Transverse colon (tissue), 4 donors: ENCODE results near the gene AHSG. TPM values are rescaled to one million over a fixed set of nuclear protein-coding genes. Genes with fewer than 3 reads are reported as not detected.
A peak's percentile ranks its signal among the peaks of the same experiment; 100 is the strongest.

Experiments used
- DNase-seq: peaks from one replicate; pipeline ENCODE4 v3.0.0-alpha.2; 2019
- H3K27ac ChIP-seq, 4 donors: fragments of 200-600 bp; sonication (generic); 2 replicates each; pipeline ENCODE4 v1.5.1; 2016 to 2018; ENCODE audit warnings: inconsistent platforms in 4 of 4
- H3K27me3 ChIP-seq: fragments of 200-600 bp; sonication (generic); 2 replicates; pipeline ENCODE4 v1.5.1; 2017; ENCODE audit warnings: inconsistent platforms
- H3K36me3 ChIP-seq, 4 donors: fragments of 200-600 bp; sonication (generic); 2 replicates each; pipeline ENCODE4 v1.5.1; 2017 to 2019; ENCODE audit warnings: inconsistent platforms in 4 of 4
- H3K4me1 ChIP-seq, 4 donors: fragments of 200-600 bp; sonication (generic); 2 replicates each; pipeline ENCODE4 v1.5.1; 2017 to 2020; ENCODE audit warnings: inconsistent platforms in 4 of 4
- H3K4me3 ChIP-seq, 4 donors: fragments of 200-600 bp; sonication (generic); 1 replicate in 1 of 4; 2 replicates in 3 of 4; pipeline versions ENCODE4 v1.5.1 to v1.6.1; 2017 to 2019; ENCODE audit warnings: inconsistent platforms in 4 of 4
- H3K9me3 ChIP-seq, 2 donors: fragments of 200-600 bp; sonication (generic); 2 replicates each; pipeline ENCODE4 v1.5.1; 2017 to 2019; ENCODE audit warnings: inconsistent platforms in 2 of 2
- EP300 ChIP-seq: sonication (generic); formaldehyde crosslinking; IDR thresholded peaks from one replicate; pipeline ENCODE4 v1.6.1; 2017; ENCODE audit warnings: antibody characterized with exemption, low read depth
- POLR2A ChIP-seq: fragments of 450-650 bp; IDR thresholded peaks from one replicate; pipeline ENCODE4 v1.6.1; 2016; ENCODE audit warnings: antibody characterized with exemption, mild to moderate bottlenecking, moderate library complexity
- POLR2AphosphoS5 ChIP-seq, 3 donors: sonication (generic); formaldehyde crosslinking; IDR thresholded peaks; one replicate each; pipeline ENCODE4 v1.6.1; 2016; ENCODE audit warnings: antibody characterized with exemption in 3 of 3
- WGBS, 2 donors: methylation state at CpG; one replicate each; pipeline ENCODE4 v1.1.5; 2018; ENCODE audit warnings: low coverage in 1 of 2; 5-methylcytosine and 5-hydroxymethylcytosine counted together
- in situ Hi-C, 4 donors: fragments of 200-750 bp; cut with MboI; loops; one replicate each; pipeline versions ENCODE4 v1.15.0 to v1.15.1; 2017; ENCODE audit warnings: low sequenced_read_pairs in 3 of 4, low pct_ligation_motif_present in 1 of 4, low pct_unique_long_range_greater_than_20kb in 1 of 4
- intact Hi-C: fragments of 100-400 bp; cut with DNase I; formaldehyde crosslinking; loops from one replicate; pipeline ENCODE4 v1.15.1; 2023; ENCODE audit warnings: low total_unique reads
- total RNA-seq, 4 donors: library from RNA; depleted of rRNA; stranded (reverse); fragments of >200 nt; gene quantifications; one replicate each; pipeline ENCODE4 v1.1.0, GENCODE V29; 2016
- TF ChIP-seq, protein P1 (sequence below), 5 experiments: fragments of 200-600 bp in 3 of 5; fragments of 450-650 bp in 2 of 5; sonication (generic) in 3 of 5; IDR thresholded peaks; 1 replicate in 2 of 5; 2 replicates in 3 of 5; pipeline ENCODE4 v1.5.1; 2016 to 2017; ENCODE audit warnings: antibody characterized with exemption in 5 of 5, inconsistent platforms in 3 of 5, mild to moderate bottlenecking in 2 of 5, moderate library complexity in 1 of 5

The AHSG gene
- total RNA-seq, 4 donors from 2014 or later = not detected

DNA sequence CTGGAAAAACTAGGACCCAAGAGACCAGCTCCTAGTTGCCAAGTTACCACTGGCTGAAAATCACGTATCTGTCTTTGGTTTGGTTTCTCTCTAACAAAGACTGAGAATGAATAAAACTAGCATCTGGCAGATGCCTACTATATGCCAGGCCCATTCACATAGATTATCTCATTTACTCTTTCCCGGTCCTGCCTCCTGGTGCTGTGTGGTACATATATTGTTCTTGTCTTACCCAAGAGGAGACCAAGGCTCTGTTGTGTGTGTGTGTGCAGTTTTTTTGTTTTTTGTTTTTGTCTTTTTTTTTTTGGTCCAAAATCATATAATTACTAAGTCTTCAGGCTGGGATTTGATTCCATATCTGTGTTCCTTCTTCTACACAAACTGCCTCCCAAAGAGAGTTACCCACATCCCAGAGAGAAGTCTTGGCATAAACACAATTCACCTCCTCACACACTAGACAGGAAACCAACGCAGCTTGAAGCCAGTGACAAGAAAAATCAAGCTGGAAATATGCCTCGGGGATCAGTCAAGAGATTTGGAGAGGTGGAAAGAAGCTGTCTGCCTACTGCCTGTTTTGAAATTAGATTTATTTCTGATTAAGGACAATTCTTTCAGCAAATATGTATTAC, 891 bp downstream of the AHSG start:
- no peak for TF ChIP-seq POLR2A
- TF ChIP-seq, protein P1, sequence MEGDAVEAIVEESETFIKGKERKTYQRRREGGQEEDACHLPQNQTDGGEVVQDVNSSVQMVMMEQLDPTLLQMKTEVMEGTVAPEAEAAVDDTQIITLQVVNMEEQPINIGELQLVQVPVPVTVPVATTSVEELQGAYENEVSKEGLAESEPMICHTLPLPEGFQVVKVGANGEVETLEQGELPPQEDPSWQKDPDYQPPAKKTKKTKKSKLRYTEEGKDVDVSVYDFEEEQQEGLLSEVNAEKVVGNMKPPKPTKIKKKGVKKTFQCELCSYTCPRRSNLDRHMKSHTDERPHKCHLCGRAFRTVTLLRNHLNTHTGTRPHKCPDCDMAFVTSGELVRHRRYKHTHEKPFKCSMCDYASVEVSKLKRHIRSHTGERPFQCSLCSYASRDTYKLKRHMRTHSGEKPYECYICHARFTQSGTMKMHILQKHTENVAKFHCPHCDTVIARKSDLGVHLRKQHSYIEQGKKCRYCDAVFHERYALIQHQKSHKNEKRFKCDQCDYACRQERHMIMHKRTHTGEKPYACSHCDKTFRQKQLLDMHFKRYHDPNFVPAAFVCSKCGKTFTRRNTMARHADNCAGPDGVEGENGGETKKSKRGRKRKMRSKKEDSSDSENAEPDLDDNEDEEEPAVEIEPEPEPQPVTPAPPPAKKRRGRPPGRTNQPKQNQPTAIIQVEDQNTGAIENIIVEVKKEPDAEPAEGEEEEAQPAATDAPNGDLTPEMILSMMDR (IDR thresholded peaks at IDR 0.05) = no peak
- TF ChIP-seq POLR2AphosphoS5 (IDR thresholded peaks at IDR 0.05) = no peak
- no peak for TF ChIP-seq EP300
- Histone ChIP-seq H3K4me3 (no peak overlapping the region), H3K27me3 (peaks cover 25% of the 10 kb centered on the region), H3K36me3 (no peaks in the 10 kb centered on the region), H3K27ac (no peak overlapping the region), H3K9me3 (no peaks in the 10 kb centered on the region), H3K4me1 (peaks cover 0 to 11% (median 4%) of the 10 kb centered on the region in 4 donors)
- in situ Hi-C loops (loop anchor here (10.0 to 25.0 kb wide), 3 partner anchors 199 to 549 kb away; partner anchors contain the start of gene RFC4 (in 2 of the 4)), intact Hi-C loops (loop anchor here (10.0 kb wide), 1 partner anchor 629 kb away; no protein-coding TSS in a partner anchor)
- WGBS, 2 donors = 59 to 70% methylated on average over 3 to 4 of the region's 4 CpGs
- DNase-seq = no peak

DNA sequence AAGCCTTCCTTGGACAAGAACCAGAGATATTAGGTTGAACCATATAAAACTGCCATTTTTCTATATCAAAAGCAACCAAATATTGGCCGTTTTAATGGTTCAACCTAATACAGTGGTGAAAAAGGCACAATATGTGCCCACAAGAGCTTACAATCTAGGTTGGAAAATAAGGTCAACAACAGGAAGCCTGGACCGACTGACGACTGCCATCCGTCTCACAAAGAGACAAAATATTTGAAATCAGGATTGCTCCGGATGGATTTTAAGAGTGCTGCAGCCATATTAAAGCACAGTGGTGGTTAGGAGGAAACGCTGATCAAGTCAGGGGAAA, 1.4 kb downstream of the AHSG start:
- DNase-seq = no peak
- Histone ChIP-seq H3K4me1 (peaks cover 0 to 11% (median 4%) of the 10 kb centered on the region in 4 donors), H3K36me3 (no peaks in the 10 kb centered on the region), H3K9me3 (no peaks in the 10 kb centered on the region), H3K4me3 (no peak overlapping the region), H3K27me3 (peaks cover 25% of the 10 kb centered on the region), H3K27ac (no peak overlapping the region)
- TF ChIP-seq POLR2AphosphoS5 (IDR thresholded peaks at IDR 0.05) (no peak), EP300 (no peak), POLR2A (no peak)
- TF ChIP-seq, protein P1 (IDR thresholded peaks at IDR 0.05) = no peak
- 27 to 32% methylated on average over 6 of the region's 6 CpGs for WGBS, 2 donors
- in situ Hi-C loops = loop anchor here (10.0 to 25.0 kb wide), 3 partner anchors 198 to 548 kb away; partner anchors contain the start of gene RFC4 (in 2 of the 4)
- intact Hi-C loops = loop anchor here (10.0 kb wide), 1 partner anchor 629 kb away; no protein-coding TSS in a partner anchor

DNA sequence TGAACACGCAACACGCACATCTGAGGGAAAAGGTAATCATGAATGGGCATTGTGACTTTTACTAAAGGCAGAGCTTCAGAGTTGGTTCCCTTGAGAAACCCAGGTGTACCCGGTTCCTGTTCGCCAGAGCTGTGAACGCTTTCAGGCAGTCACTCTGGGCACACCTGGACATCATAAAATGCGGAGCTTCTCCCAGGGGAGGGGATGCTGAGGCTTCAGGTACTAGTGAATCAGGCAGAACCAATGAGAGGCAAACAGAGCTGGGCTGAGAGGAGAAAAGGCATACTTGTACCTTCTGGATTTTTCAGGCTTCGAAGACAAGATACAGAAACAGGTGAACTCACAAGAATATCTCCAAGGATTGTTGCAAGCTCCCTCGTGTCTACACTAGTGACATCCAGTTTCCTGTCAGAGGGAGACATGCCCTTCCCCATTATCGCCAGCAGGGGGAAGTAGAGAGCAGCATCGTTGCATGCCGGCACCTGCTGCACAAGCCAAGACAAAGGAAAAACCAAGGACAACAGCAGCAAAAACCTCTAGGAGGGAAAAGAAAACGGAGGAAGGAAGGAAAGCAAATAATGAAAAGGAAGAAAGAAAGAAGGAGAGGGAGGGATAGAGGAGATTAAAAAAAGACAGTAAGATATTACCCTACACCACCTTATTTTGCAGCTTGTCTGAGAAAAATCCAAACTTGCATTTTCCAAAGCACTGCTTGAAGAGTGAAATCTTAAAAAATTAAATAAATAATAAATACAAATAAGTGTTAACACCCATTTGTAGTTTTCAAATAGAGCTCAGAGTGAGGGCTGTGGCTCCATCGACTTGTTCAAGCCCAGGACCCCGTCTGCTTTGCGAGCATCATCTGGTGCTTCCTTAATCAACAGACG, 2.0 kb downstream of the AHSG start:
- H3K27me3 ChIP-seq = peaks cover 25% of the 10 kb centered on the region
- H3K36me3 ChIP-seq = no peaks in the 10 kb centered on the region
- TF ChIP-seq, protein P1 (IDR thresholded peaks at IDR 0.05) = peak; percentile 93 to 98 (median 98)
- TF ChIP-seq EP300 (no peak), POLR2AphosphoS5 (IDR thresholded peaks at IDR 0.05) (no peak), POLR2A (no peak)
- peaks cover 0 to 11% (median 4%) of the 10 kb centered on the region in 4 donors for H3K4me1 ChIP-seq
- no peak overlapping the region for H3K27ac ChIP-seq
- in situ Hi-C loops (loop anchor here (10.0 to 25.0 kb wide), 3 partner anchors 197 to 547 kb away; partner anchors contain the start of gene RFC4 (in 2 of the 4)), intact Hi-C loops (loop anchor here (5.0 to 10.0 kb wide), 2 partner anchors 207 to 630 kb away; no protein-coding TSS in a partner anchor)
- peak; percentile 82 for DNase-seq
- H3K9me3 ChIP-seq = no peaks in the 10 kb centered on the region
- H3K4me3 ChIP-seq = no peak overlapping the region
- WGBS, 2 donors = 26 to 33% methylated on average over 8 to 16 of the region's 16 CpGs

DNA sequence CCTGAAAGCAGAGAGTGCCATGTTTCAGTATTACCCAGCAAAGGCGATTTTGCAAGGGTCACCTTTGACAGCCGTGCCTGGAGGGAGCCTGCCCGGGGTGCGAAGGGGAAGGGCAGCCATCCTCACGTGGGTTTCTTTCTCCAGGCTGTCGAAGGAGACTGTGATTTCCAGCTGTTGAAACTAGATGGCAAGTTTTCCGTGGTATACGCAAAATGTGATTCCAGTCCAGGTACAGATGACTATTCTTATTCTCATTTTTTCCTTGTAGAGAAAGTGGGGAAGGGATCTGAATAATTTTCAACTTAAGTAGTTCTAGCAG, 3.4 kb downstream of the AHSG start:
- intact Hi-C loops = loop anchor here (5.0 to 10.0 kb wide), 2 partner anchors 206 to 631 kb away; no protein-coding TSS in a partner anchor
- WGBS, 2 donors = 79 to 84% methylated on average over 4 to 8 of the region's 8 CpGs
- no peak overlapping the region for H3K4me3 ChIP-seq
- H3K27ac ChIP-seq = no peak overlapping the region
- TF ChIP-seq EP300 (no peak), POLR2A (no peak), POLR2AphosphoS5 (IDR thresholded peaks at IDR 0.05) (no peak)
- TF ChIP-seq, protein P1 (IDR thresholded peaks at IDR 0.05) = no peak
- in situ Hi-C loops = loop anchor here (10.0 to 25.0 kb wide), 3 partner anchors 196 to 546 kb away; partner anchors contain the start of gene RFC4 (in 2 of the 4)
- DNase-seq = no peak
- no peaks in the 10 kb centered on the region for H3K36me3 ChIP-seq
- H3K4me1 ChIP-seq = peaks cover 0 to 11% (median 4%) of the 10 kb centered on the region in 4 donors
- H3K9me3 ChIP-seq = no peaks in the 10 kb centered on the region
- peaks cover 25% of the 10 kb centered on the region for H3K27me3 ChIP-seq
